Endothelial cell of umbilical vein (primary cell): ENCODE measurements around the gene ZBTB43. TPM values are rescaled to one million over a fixed set of nuclear protein-coding genes. Genes with fewer than 3 reads are reported as not detected.

ENCODE experiments used
- BruUV-seq: library from RNA; stranded (reverse); fragments of 400-500 nt; replicated peaks from 2 replicates; lab custom pipeline; 2021; lab: Mats Ljungman, UMichigan
- CTCF ChIA-PET: fragments of 300-600, 350-600 bp; sonication (Branson Sonifier 250); formaldehyde crosslinking; loops from one replicate; lab custom pipeline; 2021; ENCODE audit warnings: antibody characterized with exemption, inconsistent platforms; lab: Charles Lee
- POLR2A ChIA-PET: fragments of 300-600, 350-600 bp; sonication (Branson Sonifier 250); formaldehyde crosslinking; loops from one replicate; lab custom pipeline; 2021; ENCODE audit warnings: antibody characterized with exemption, inconsistent platforms; lab: Charles Lee
- DNase-seq: peaks from one replicate; pipeline ENCODE4 v3.0.0-alpha.2; 2011; ENCODE audit warnings: low read depth, low spot score
- FAIRE-seq: peaks from 2 replicates; lab custom pipeline; 2011; peaks lifted over from hg19 to GRCh38; lab: Jason Lieb, UNC
- H2AFZ ChIP-seq: 2 replicates; pipeline ENCODE4 v1.6.0; 2012; ENCODE audit warnings: low read depth, low read length, control low read depth, inconsistent platforms
- H3K27ac ChIP-seq: 2 replicates; pipeline ENCODE4 v1.5.1; 2011; ENCODE audit warnings: low read depth, mild to moderate bottlenecking, control low read depth, low read length, moderate library complexity; ENCODE audit not compliant: insufficient read depth
- H3K27me3 ChIP-seq, 2 experiments: 2 replicates each; pipeline versions ENCODE4 v1.6.0 to v1.6.1; 2011; ENCODE audit warnings: low read length in 2 of 2, mixed read lengths in 1 of 2; ENCODE audit not compliant: control insufficient read depth in 2 of 2, insufficient read depth in 2 of 2
- H3K36me3 ChIP-seq, 2 experiments: 2 replicates in 1 of 2; 3 replicates in 1 of 2; pipeline ENCODE4 v1.5.1; 2011; ENCODE audit warnings: low read length in 2 of 2, mild to moderate bottlenecking in 1 of 2, moderate library complexity in 1 of 2; ENCODE audit not compliant: control insufficient read depth in 2 of 2, insufficient read depth in 2 of 2; ENCODE audit errors: extremely low read depth in 1 of 2
- H3K4me1 ChIP-seq: 3 replicates; pipeline ENCODE4 v1.5.1; 2011; ENCODE audit warnings: mild to moderate bottlenecking, low read length; ENCODE audit not compliant: control insufficient read depth, insufficient read depth; ENCODE audit errors: extremely low read depth
- H3K4me2 ChIP-seq: 2 replicates; pipeline ENCODE4 v1.6.1; 2011; ENCODE audit warnings: low read length, control low read depth, mixed read lengths; ENCODE audit not compliant: insufficient read depth
- H3K4me3 ChIP-seq, 3 experiments: fragments of 200-600 bp in 1 of 3; sonication (generic), shearing (Covaris generic) in 1 of 3; replicated peaks in 1 of 3; 2 replicates each; pipeline ENCODE4 v1.5.1; 2011 to 2016; ENCODE audit warnings: control low read depth in 3 of 3, low read length in 3 of 3, mild to moderate bottlenecking in 2 of 3, inconsistent platforms in 1 of 3, low read depth in 1 of 3, moderate library complexity in 1 of 3; ENCODE audit not compliant: insufficient read depth in 1 of 3
- H3K79me2 ChIP-seq: 2 replicates; pipeline ENCODE4 v1.6.0; 2012; ENCODE audit warnings: low read length, inconsistent platforms; ENCODE audit not compliant: control insufficient read depth, insufficient read depth
- H3K9ac ChIP-seq: replicated peaks from 2 replicates; pipeline ENCODE3; 2011; ENCODE audit warnings: low read length, control low read depth; ENCODE audit not compliant: insufficient read depth; ENCODE audit errors: extremely low read depth
- H3K9me1 ChIP-seq: replicated peaks from 3 replicates; pipeline ENCODE4 v1.6.0; 2011; ENCODE audit warnings: mild to moderate bottlenecking, low read length; ENCODE audit not compliant: control insufficient read depth, insufficient read depth; ENCODE audit errors: extremely low read depth
- H3K9me3 ChIP-seq: replicated peaks from 2 replicates; pipeline ENCODE4 v1.5.1; 2012; ENCODE audit warnings: low read length, inconsistent platforms; ENCODE audit not compliant: control insufficient read depth, insufficient read depth
- H4K20me1 ChIP-seq: replicated peaks from 2 replicates; pipeline ENCODE3; 2011; ENCODE audit warnings: mild to moderate bottlenecking, low read length; ENCODE audit not compliant: control insufficient read depth, insufficient read depth; ENCODE audit errors: extremely low read depth
- EZH2 ChIP-seq: IDR thresholded peaks from 2 replicates; pipeline ENCODE4 v1.6.1; 2012; ENCODE audit warnings: borderline replicate concordance, low read depth, mild to moderate bottlenecking, moderate library complexity, low read length, inconsistent platforms; ENCODE audit not compliant: severe bottlenecking
- FOS ChIP-seq: IDR thresholded peaks from 2 replicates; pipeline ENCODE4 v1.6.1; 2011; ENCODE audit warnings: mild to moderate bottlenecking, low read length, moderate library complexity, borderline replicate concordance; ENCODE audit not compliant: insufficient read depth
- GATA2 ChIP-seq: IDR thresholded peaks from 2 replicates; pipeline ENCODE4 v1.7.0; 2011; ENCODE audit warnings: low read depth, mild to moderate bottlenecking, moderate library complexity, mixed read lengths, low read length; ENCODE audit not compliant: insufficient read length, insufficient read depth
- MYC ChIP-seq: IDR thresholded peaks from one replicate; pipeline ENCODE4 v1.6.1; 2011; ENCODE audit warnings: mild to moderate bottlenecking, low read depth, low read length
- POLR2AphosphoS5 ChIP-seq: IDR thresholded peaks from 2 replicates; pipeline ENCODE4 v1.6.1; 2012; ENCODE audit warnings: low read depth, mild to moderate bottlenecking, control low read depth, low read length, moderate library complexity; ENCODE audit not compliant: insufficient read depth
- dilution Hi-C: fragments of 300-500 bp; cut with MboI; formaldehyde crosslinking; loops from one replicate; pipeline ENCODE4 v1.15.0; 2019; ENCODE audit warnings: low sequenced_read_pairs; ENCODE audit not compliant: extremely low pct_ligation_motif_present
- intact Hi-C: fragments of 100-400 bp; cut with micrococcal nuclease; formaldehyde crosslinking; loops from one replicate; pipeline ENCODE4 v1.10.0; 2022
- polyA plus RNA-seq, 4 experiments: library from polyadenylated mRNA; depleted of rRNA in 3 of 4; stranded (reverse) in 3 of 4; unstranded in 1 of 4; fragments of >200 nt; gene quantifications; 2 replicates each; pipeline versions ENCODE4 v1.2.1 to v1.2.3, GENCODE V29; 2011 to 2012; ENCODE audit warnings: missing spikeins in 1 of 4
- total RNA-seq: library from RNA; stranded (reverse); gene quantifications from 2 replicates; pipeline ENCODE4 v1.2.3, GENCODE V29; 2021
- TF ChIP-seq, protein P1 (sequence below): IDR thresholded peaks from 2 replicates; pipeline ENCODE4 v1.6.1; 2011; ENCODE audit not compliant: insufficient read depth, insufficient read length

The ZBTB43 gene
- total and polyA plus RNA-seq, 2 donors (not counting 3 experiments of a cell fraction or from before 2014, with no cell fraction given), result 3.2 to 9.0 TPM

DNA sequence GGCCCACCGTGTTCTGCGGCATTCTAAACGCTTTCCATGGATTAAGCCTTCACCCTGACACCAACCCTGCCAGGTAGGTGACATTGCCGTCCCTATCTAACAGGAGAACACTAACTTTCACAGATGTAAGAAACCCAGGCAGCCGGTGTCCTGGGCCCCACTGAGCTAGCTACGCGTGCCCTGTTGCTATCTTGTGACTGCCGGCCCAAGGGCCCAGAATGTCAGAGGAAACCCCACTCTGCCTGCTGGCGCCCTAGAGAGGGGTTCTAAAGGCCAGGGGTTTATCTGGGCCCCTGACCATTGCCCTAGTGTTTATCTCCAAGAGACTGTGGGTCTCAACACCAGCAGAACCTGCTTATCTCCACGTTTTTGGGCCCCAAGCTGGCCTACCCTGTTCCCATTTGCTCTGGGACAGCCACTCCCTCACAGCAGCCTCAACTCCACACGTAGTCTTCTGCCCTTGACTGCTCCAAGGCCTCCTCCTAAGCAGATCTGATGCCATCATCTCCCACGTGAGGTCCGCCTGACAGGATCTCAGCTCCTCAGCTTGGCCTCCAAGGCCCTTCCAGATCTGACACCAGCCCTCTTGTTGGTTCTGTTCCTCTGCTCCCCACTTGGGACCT, 37.5 kb downstream of the ZBTB43 start:
- dilution Hi-C loops (no loop called here), intact Hi-C loops (no loop called here)
- no peak for TF ChIP-seq GATA2
- TF ChIP-seq, protein P1, sequence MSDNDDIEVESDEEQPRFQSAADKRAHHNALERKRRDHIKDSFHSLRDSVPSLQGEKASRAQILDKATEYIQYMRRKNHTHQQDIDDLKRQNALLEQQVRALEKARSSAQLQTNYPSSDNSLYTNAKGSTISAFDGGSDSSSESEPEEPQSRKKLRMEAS, result no peak
- no peak for TF ChIP-seq EZH2
- TF ChIP-seq MYC, result no peak
- TF ChIP-seq POLR2AphosphoS5, result no peak
- TF ChIP-seq FOS, result no peak
- Histone ChIP-seq H3K9ac (no peak overlapping the region), H3K4me3 (no peak overlapping the region), H3K36me3 (peaks cover 0 to under 1% of the 10 kb centered on the region in 2 experiments), H3K27ac (no peak overlapping the region), H3K9me1 (no peaks in the 10 kb centered on the region), H3K4me1 (peaks cover 16% of the 10 kb centered on the region), H3K79me2 (no peaks in the 10 kb centered on the region), H3K27me3 (no peaks in the 10 kb centered on the region), H3K9me3 (no peaks in the 10 kb centered on the region), H3K4me2 (no peak overlapping the region), H4K20me1 (no peaks in the 10 kb centered on the region), H2AFZ (no peak overlapping the region)
- POLR2A ChIA-PET, result no interaction called here
- BruUV-seq, result no TSS peak
- DNase-seq (no peak), FAIRE-seq (no peak)
- CTCF ChIA-PET, result no interaction called here
